GM12875 (cell line): ENCODE results near the gene INIP.

Source experiments
- H3K4me3 ChIP-seq: one replicate; pipeline ENCODE4 v1.5.1; 2011; ENCODE audit warnings: low read depth, low read length, control low read depth
- CTCF ChIP-seq: IDR thresholded peaks from 2 replicates; pipeline ENCODE4 v1.5.1; 2011; ENCODE audit warnings: low read depth, mild to moderate bottlenecking, control low read depth, inconsistent platforms, low read length, moderate library complexity, borderline replicate concordance; ENCODE audit not compliant: insufficient read depth

The INIP gene

DNA sequence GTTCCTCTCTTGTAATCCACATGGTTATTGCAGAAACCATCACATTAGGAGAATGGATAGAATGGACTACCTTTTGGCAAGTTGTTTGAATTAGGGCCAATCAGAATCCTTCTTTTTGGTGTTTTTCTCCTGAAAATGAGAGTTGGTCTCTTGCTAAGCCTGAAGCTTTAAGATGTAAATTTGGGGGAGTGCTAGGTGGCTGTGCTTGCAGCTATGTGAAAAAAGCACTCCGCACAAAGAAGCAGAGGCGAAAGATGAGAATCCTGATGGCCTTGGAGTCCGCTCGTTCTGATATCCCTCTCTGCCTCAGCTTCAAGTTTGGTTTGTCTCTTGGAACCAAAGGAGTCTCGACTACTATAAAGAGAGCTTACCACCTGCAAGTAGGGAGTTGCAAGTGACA, 63.6 kb downstream of the INIP start:
- no peak for TF ChIP-seq CTCF
- H3K4me3 ChIP-seq, result no peak overlapping the region

- no peak overlapping the region for H3K4me3 ChIP-seq
- TF ChIP-seq CTCF, result no peak
These were observed 69.3 kb downstream of the INIP start for GRCh38 chr9:112648624-112649023.

- TF ChIP-seq CTCF, result no peak
- no peak overlapping the region for H3K4me3 ChIP-seq
These were observed 70.3 kb downstream of the INIP start for GRCh38 chr9:112647596-112647995.

DNA sequence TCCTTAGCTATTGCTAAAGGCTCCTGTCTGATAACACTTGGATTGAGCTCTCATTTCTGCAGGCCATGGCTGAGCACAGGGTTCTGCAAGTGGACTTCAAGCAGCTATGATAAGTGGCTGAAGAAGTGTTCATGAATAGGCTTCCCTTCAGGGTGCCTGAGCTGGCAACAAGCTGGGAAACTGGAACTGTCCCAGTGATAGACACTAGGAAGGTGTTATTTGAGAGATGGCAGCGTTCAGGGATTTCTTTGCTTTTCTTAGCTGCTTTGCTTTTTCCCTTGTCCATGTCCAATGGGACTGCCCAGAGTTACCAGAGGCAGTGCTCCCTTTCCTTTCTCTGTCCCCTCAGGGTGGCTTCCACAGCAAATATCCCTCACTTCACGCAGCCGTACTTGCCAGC, 75.8 kb downstream of the INIP start:
- H3K4me3 ChIP-seq, result no peak overlapping the region
- TF ChIP-seq CTCF, result no peak

GRCh38 chr9:112640311-112640710, 77.6 kb downstream of the INIP start:
- no peak for TF ChIP-seq CTCF
- H3K4me3 ChIP-seq, result no peak overlapping the region
